Embryonic facial prominence (tissue), 1 donor: ENCODE results near the gene ELAVL4.

ENCODE experiments used
- DNase-seq: peaks from one replicate; pipeline ENCODE4 v3.0.0-alpha.2; 2016; ENCODE audit errors: extremely low spot score

The ELAVL4 gene

DNA sequence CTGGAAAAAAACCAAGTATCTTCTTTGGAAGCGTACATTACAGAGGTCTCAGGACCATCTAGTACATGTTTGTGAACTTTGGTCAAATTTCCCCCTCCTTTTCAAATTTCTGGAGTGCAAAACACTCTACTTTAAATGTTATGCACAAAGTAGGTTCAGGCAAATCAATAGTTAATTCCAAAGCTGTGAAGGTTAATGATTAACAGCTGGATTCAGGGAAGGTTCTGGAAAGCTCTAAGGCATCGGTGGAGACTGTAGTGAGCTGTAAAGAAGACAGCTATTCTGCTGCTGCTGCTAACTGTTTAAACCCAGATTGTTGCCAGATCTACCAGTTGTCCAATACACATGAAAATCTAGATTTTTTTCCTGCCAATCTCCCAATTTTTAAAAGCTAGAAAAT, 70.9 kb downstream of the ELAVL4 start:
- no peak for DNase-seq

GRCh38 chr1:50180367-50180766, 71.6 kb downstream of the ELAVL4 start:
- DNase-seq = no peak

DNA sequence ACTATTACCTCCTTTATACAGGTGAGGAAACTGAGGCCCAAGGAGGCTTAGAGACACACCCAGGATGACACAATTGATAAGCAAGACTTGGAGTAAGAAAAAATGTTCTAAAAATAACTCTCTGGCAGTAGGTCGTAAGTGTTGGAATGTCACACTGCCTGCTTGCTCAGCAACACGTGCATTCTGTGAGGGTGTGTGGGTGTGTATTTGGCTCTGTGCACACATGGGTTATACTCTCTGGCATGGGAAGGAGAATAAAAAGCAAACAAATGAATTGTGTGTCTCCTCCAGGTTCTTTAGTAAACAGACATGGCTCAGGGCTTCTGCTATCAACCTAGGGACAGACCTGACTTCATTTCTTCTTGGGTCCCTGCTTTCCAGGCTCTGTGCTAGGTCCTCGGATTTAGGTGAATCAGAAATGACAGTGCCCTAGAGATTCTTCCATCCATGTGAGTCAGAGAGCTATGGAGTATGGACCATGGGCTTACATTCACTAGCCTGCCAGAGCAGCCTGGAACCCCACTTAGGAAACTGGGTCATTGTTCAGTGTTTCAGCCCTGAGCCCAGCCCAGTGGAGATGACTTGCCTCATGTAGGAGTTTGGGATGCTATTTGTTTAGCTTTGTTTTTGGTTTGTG, 72.4 kb downstream of the ELAVL4 start:
- DNase-seq = no peak

GRCh38 chr1:50183378-50184133, 74.8 kb downstream of the ELAVL4 start:
- no peak for DNase-seq

GRCh38 chr1:50189369-50189768, 80.6 kb downstream of the ELAVL4 start:
- no peak for DNase-seq

GRCh38 chr1:50193002-50193401, 84.3 kb downstream of the ELAVL4 start:
- no peak for DNase-seq

- DNase-seq = no peak
Measured at GRCh38 chr1:50195205-50195604, 86.5 kb downstream of the ELAVL4 start.

DNA sequence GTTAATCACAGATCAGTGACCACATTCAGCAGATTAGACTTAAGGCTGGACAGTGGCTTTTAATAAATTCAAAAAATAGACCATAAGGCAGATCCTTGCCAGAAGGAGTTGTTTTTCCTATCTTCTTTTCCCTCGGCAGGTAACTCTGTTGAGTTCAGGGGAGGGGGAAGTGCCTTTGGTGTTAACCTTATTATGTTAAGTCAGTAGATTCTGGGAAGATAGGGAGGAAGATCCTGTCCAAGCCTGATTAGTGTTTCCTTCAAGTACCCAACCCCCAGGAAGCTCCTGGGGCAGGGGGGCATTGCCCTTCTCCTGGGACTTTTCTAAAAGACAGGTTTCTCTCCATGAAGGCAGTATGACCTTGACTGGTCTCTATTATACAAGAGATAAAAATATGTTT, 87.4 kb downstream of the ELAVL4 start:
- DNase-seq = no peak

DNA sequence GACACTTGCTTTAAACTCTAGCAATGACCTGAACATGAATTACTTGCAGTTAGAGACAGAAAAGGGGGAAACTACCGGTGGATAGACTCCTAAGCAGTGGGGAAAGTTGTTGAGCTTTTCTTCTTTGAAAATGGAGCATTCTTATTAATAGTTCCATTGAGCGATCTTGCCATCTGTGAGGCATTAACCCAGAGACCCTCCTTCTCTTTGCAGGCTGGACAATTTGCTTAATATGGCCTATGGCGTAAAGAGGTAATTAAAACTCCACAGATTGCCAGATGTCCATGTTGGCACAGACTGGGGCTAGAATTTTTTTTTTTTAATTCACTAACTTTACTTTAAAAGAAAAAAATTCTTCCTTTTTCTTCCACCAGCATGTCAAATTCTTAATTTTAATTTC, 88.5 kb downstream of the ELAVL4 start:
- no peak for DNase-seq

DNA sequence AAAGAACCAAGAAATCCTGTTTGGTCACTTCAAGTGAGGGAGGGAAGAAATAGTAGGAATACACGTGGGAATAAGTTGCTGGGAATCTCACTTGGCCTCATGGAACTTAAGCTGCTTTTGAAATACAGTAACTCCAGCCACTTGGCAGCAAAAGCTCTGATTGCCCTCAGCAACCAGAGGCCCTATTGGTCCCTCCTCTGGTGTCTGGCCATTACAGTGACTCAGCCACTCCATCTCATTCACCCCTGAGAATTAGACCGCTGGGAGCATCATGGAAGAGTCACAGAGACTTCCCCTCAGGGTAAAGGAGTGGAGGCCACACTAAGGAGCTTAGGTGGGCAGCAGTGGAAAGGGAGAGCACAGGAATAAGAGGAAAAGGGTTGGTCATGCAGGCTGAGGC, 99.6 kb downstream of the ELAVL4 start:
- no peak for DNase-seq

- no peak for DNase-seq
Measured at GRCh38 chr1:50208756-50209155, 100.0 kb downstream of the ELAVL4 start.

- no peak for DNase-seq
Measured at GRCh38 chr1:50209749-50210148, 101.0 kb downstream of the ELAVL4 start.

DNA sequence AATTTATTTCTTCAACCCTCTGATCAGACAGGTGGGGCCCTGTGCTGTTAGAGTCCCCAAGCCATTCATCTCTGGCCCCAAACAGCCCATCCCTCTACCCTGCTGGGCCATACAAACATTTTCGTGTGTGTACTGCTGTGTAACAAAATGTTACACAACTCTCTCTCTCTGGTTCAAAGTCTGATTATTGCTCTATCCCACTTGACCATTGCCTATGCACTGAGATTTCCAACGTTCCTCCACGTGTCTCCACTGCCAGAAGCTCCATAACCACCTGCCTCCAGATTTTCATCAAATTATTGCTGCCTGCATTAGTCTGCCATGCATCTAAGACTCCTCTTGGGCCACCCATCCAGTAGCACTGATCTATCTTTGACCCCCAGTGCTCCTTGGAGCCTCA, 104.8 kb downstream of the ELAVL4 start:
- no peak for DNase-seq

DNA sequence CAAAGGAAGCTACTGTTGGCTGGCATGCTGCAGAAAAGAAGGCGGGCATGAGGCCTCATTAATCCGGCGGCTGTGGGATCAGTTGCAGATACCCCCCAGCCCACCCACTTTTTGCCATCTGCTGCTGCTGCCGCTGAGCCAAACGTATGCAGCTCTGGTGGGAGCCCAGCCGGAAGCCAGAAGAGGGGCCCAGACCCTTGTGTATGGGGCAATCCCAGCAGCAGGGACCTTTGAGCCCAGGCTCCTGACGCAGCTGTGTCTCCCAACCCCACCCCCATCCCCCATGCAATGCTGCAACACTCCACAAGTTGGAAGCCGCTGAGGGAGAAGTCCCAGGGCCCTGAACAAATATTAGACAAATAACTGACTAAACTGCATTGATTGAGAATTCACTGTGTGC, 106.0 kb downstream of the ELAVL4 start:
- DNase-seq = no peak

DNA sequence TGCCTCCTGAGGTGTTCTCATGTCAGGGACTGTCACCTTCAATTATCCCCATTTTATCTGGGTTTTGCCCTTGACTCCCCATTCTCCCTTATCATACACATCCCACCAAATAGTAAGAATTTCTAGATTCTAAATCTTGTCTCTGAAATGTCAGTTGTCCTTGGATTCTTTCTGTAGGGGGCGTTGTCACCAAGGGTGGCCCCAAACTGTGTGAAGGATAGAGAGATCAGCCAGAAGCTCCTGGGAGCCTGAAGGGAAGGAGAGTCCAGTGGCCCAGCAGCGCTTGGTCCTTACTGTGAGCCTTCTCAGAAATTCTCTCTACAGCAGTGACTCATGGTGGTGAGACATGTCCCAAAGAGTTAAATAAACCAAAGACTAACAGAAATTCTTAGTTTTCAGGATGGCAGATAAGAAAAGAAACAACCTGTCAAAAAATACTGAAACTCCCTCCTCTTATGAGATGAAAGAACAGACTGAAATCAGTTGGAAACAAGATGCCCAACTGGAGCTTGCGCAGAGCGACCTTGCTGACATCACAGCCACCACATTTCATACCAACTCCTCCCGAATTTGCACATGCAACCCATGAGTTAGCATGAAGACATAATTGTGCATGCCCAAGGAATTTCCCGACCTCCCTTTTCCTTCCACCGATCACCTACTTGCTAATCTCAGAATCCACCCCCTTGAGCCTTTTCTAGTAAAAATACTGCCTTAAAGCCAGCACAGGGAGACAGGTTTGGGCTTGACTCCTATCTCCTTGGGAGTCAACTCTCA, 109.8 kb downstream of the ELAVL4 start:
- DNase-seq = no peak

DNA sequence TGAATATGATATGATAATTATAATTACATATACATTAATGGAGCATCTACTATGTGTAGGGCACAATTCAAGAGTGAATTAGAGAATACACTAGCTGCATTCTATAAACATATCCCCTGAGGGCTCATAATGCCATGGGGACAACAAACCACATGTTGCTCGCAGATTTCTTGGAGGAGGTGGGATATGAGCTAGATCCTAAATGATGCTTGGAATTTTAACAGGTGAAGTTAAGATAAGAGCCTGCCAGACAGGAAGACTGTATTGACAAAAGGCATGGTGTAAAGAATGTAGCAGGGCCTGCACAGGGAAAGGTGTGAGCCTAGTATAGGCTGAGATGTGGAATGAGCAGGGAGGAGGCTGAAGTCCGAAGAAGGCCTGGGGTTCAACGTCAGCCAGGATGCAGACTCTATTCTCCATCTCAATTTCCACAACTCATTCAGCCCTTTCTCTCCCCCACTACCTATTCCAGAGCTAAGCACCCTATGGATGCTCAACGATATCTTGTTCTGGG, 120.2 kb downstream of the ELAVL4 start:
- DNase-seq = no peak

DNA sequence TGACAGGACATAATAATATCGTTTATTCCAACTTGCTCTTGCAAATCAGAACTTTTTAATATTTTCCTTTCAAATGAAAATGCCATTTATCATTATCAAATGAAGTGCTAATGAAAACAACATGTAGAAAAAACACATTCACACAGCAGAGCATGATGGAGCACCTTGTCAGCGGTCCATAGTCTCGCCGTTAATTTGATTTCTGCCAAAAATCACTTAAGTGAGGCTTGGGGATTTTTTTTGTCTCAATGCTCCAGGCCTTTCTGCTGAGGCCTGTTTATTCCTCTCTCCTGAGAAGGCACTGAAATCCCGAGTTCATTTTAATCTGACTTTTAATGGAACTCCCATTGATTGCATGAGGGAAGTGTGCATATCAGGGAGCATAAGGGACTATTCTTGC, 122.5 kb downstream of the ELAVL4 start:
- no peak for DNase-seq

GRCh38 chr1:50232336-50232735, 123.6 kb downstream of the ELAVL4 start:
- DNase-seq = no peak

DNA sequence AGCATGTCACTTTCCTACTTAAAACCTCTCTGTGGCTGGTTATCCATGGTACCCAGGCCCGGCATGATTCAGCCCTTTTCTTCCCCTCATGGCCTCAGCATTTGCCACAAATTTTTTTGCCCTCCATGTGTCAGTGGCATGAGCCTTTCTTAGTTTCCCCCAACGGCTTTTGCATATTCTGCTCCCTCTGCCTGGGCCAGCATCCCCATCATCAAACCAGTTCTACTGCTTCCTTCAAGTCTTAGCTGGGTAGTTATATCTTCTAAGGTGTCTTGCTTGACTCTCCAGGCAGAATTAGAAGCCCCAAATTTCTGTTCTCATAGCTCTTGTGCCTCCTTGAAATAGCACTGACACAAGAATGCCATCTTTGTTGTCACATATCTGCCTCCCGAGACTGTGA, 127.9 kb downstream of the ELAVL4 start:
- DNase-seq = no peak

DNA sequence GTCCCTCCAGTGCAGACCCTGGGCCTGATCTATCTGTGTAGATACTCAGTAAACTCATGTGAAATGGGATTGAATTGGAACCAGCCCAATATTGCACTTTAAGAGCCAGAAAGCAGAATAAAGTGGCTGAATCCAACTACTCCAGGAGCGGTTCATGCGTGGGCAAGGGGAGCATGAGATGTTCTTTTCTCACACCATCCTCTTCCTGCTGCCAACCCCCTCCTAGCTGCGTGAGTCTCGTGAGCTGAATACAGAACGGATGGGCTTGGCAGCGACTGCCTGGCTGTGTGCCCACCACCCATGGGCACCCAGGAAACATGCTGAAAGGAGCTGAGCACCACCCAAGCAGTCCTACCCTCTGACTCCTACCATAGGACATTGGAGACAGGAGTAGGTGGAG, 128.3 kb downstream of the ELAVL4 start:
- DNase-seq = no peak

DNA sequence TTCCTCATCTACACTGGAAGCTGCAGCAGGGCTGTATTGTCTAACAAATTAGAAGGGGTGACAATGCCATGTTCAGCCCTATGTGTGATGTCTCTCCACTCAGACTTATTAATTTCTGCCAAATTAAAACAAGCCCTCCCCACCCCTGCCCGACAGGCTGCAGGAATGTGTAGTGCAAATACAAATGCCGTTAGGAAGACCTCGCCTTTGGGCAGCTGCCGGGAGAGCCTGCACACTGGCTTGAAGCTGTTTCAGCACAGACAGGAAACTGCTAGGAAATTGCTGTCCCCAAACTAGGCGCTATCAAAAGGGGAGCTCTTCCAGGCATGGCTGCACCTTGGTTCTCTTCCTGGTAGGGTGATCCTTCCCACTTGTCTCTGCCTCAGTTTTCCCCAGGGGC, 135.2 kb downstream of the ELAVL4 start:
- DNase-seq = no peak

- DNase-seq = no peak
Measured at GRCh38 chr1:50246869-50247268, 138.1 kb downstream of the ELAVL4 start.

DNA sequence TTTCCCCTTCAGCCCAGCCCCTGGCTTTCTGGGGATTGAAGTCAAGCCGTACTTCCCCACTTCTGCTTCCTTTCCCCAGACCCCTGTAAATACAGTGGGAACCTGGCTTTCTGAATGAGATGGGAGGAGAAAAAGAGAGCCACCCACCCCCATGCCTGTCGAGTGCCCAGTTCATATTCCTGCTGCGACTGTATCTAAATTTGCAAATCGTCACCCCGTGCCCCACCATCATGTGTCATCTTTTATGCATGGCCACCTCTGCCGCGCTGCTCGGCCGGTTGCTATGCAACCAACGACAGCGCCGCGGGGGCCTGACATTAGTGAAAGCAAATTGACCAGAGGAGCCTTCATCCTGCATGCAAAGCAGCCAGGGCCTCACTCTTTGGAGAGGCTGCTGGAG, 143.0 kb downstream of the ELAVL4 start:
- no peak for DNase-seq
